Gastroesophageal sphincter (tissue), 4 donors: Measurements from ENCODE around the gene DISP2. TPM values are rescaled to one million over a fixed set of nuclear protein-coding genes. Genes with fewer than 3 reads are reported as not detected.

ENCODE experiments used
- ATAC-seq: fragments of 150-250 bp; one replicate; pipeline ENCODE4 v1.9.1; 2016; ENCODE audit warnings: mild to moderate bottlenecking, moderate library complexity
- H3K27ac ChIP-seq, 4 donors: fragments of 200-600 bp; sonication (generic) in 3 of 4; 1 replicate in 3 of 4; 2 replicates in 1 of 4; pipeline ENCODE4 v1.5.1; 2016 to 2019
- H3K27me3 ChIP-seq: fragments of 200-600 bp; sonication (generic); one replicate; pipeline ENCODE4 v1.5.1; 2019
- H3K36me3 ChIP-seq, 2 donors: fragments of 200-600 bp; sonication (generic); one replicate each; pipeline ENCODE4 v1.5.1; 2019; ENCODE audit warnings: control low read depth in 1 of 2
- H3K4me1 ChIP-seq, 3 donors: fragments of 200-600 bp; sonication (generic); 1 replicate in 2 of 3; 2 replicates in 1 of 3; pipeline ENCODE4 v1.5.1; 2016 to 2019; ENCODE audit warnings: control low read depth in 2 of 3
- H3K4me3 ChIP-seq, 2 donors: fragments of 200-600 bp; sonication (generic); one replicate each; pipeline ENCODE4 v1.5.1; 2019; ENCODE audit warnings: mild to moderate bottlenecking in 1 of 2, moderate library complexity in 1 of 2
- H3K9me3 ChIP-seq, 3 donors: fragments of 200-600 bp; sonication (generic); one replicate each; pipeline ENCODE4 v1.5.1; 2017 to 2019; ENCODE audit warnings: control low read depth in 2 of 3
- EP300 ChIP-seq: sonication (generic); formaldehyde crosslinking; IDR thresholded peaks from one replicate; pipeline ENCODE4 v1.6.1; 2017; ENCODE audit warnings: antibody characterized with exemption, mild to moderate bottlenecking
- POLR2A ChIP-seq, 2 donors: fragments of 450-650 bp; IDR thresholded peaks; one replicate each; pipeline ENCODE4 v1.6.1; 2017; ENCODE audit warnings: antibody characterized with exemption in 2 of 2, mild to moderate bottlenecking in 2 of 2, moderate library complexity in 1 of 2
- POLR2AphosphoS5 ChIP-seq: sonication (generic); formaldehyde crosslinking; IDR thresholded peaks from one replicate; pipeline ENCODE4 v1.6.1; 2017; ENCODE audit warnings: antibody characterized with exemption
- WGBS, 2 donors: methylation state at CpG; one replicate each; pipeline ENCODE4 v1.1.5; 2018; ENCODE audit warnings: low coverage in 1 of 2; 5-methylcytosine and 5-hydroxymethylcytosine counted together
- total RNA-seq, 4 donors: library from RNA; depleted of rRNA; stranded (reverse); fragments of >200 nt; gene quantifications; one replicate each; pipeline ENCODE4 v1.1.0, GENCODE V29; 2016
- TF ChIP-seq, protein P1 (sequence below), 4 experiments: fragments of 200-600 bp in 2 of 4; fragments of 450-650 bp in 2 of 4; sonication (generic) in 1 of 4; IDR thresholded peaks; one replicate each; pipeline ENCODE4 v1.5.1; 2017 to 2019; ENCODE audit warnings: antibody characterized with exemption in 4 of 4, mild to moderate bottlenecking in 2 of 4, moderate library complexity in 2 of 4

The DISP2 gene
- total RNA-seq, 4 donors from 2014 or later = 0.07 to 0.19 (median 0.15) TPM

- 84 to 92% methylated on average over 11 of the region's 11 CpGs for WGBS, 2 donors
- no peaks in the 10 kb centered on the region for H3K27me3 ChIP-seq
- H3K9me3 ChIP-seq = no peaks in the 10 kb centered on the region
- no peak overlapping the region for H3K27ac ChIP-seq
- no peak overlapping the region for H3K4me3 ChIP-seq
- ATAC-seq = no peak
- no peak for TF ChIP-seq POLR2A (IDR thresholded peaks at IDR 0.05)
- no peak for TF ChIP-seq POLR2AphosphoS5
- TF ChIP-seq, protein P1, sequence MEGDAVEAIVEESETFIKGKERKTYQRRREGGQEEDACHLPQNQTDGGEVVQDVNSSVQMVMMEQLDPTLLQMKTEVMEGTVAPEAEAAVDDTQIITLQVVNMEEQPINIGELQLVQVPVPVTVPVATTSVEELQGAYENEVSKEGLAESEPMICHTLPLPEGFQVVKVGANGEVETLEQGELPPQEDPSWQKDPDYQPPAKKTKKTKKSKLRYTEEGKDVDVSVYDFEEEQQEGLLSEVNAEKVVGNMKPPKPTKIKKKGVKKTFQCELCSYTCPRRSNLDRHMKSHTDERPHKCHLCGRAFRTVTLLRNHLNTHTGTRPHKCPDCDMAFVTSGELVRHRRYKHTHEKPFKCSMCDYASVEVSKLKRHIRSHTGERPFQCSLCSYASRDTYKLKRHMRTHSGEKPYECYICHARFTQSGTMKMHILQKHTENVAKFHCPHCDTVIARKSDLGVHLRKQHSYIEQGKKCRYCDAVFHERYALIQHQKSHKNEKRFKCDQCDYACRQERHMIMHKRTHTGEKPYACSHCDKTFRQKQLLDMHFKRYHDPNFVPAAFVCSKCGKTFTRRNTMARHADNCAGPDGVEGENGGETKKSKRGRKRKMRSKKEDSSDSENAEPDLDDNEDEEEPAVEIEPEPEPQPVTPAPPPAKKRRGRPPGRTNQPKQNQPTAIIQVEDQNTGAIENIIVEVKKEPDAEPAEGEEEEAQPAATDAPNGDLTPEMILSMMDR (IDR thresholded peaks at IDR 0.05) = no peak
- TF ChIP-seq EP300 = no peak
- H3K4me1 ChIP-seq = peaks cover 0 to 15% (median 5%) of the 10 kb centered on the region in 3 donors
- peaks cover 0 to 8% of the 10 kb centered on the region in 2 donors for H3K36me3 ChIP-seq
These were observed 24.0 kb downstream of the DISP2 start for GRCh38 chr15:40381818-40382529.

GRCh38 chr15:40382580-40383456 lies 24.8 kb downstream of the DISP2 start, which contains the start of gene KNSTRN:
Gene KNSTRN (plus strand): TSS chr15:40382721. CDS start chr15:40382836, 115 bp downstream.
- no peak for TF ChIP-seq EP300
- TF ChIP-seq POLR2A (IDR thresholded peaks at IDR 0.05) = peak in 1 of 2 donors; percentile 13
- TF ChIP-seq, protein P1 (IDR thresholded peaks at IDR 0.05) = no peak
- no peak for TF ChIP-seq POLR2AphosphoS5
- peak; percentile 97 for ATAC-seq
- 8 to 9% methylated on average over 10 to 17 of the region's 57 CpGs for WGBS, 2 donors
- H3K9me3 ChIP-seq = no peaks in the 10 kb centered on the region
- H3K27ac ChIP-seq = peak within 1 kb of the TSS in 2 of 4 donors; percentile 29 to 64
- peaks cover 0 to 15% (median 5%) of the 10 kb centered on the region in 3 donors for H3K4me1 ChIP-seq
- H3K36me3 ChIP-seq = peaks cover 0 to 17% of the 10 kb centered on the region in 2 donors
- H3K27me3 ChIP-seq = no peaks in the 10 kb centered on the region
- H3K4me3 ChIP-seq = peak within 1 kb of the TSS; percentile 72 to 87

DNA sequence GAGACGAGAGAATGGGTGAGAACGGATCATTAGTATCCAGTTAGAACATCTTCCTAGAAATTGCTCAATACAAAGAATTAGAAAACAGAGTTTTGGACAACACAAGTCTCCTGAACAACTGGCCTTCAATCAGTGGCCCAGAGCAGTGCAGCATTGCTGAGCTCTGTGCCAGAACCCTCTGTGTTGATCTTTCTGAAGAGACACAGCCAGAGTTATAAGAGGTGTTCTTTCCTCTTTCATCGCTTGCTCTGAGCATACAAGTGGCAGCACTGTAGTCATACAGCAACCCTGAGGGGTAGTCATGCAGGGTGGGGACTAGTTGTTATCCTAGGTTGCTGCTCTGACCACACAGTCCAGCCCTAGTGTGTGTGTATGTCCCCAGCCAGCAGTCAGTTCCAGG lies 28.5 kb downstream of the DISP2 start:
- ATAC-seq = no peak
- no peak overlapping the region for H3K27ac ChIP-seq
- peaks cover 0 to 43% of the 10 kb centered on the region in 2 donors for H3K36me3 ChIP-seq
- no peaks in the 10 kb centered on the region for H3K9me3 ChIP-seq
- TF ChIP-seq POLR2A (IDR thresholded peaks at IDR 0.05) = no peak
- TF ChIP-seq EP300 = no peak
- no peak for TF ChIP-seq POLR2AphosphoS5
- TF ChIP-seq, protein P1 (IDR thresholded peaks at IDR 0.05) = no peak
- H3K4me1 ChIP-seq = peaks cover 0 to 15% (median 5%) of the 10 kb centered on the region in 3 donors
- WGBS, 2 donors = 100% methylated on average over 1 to 2 of the region's 3 CpGs
- H3K4me3 ChIP-seq = no peak overlapping the region
- H3K27me3 ChIP-seq = no peaks in the 10 kb centered on the region

GRCh38 chr15:40388941-40389823 lies 31.2 kb downstream of the DISP2 start:
- no peak overlapping the region for H3K4me3 ChIP-seq
- WGBS, 2 donors = 87 to 90% methylated on average over 4 to 10 of the region's 13 CpGs
- peaks cover 0 to 70% of the 10 kb centered on the region in 2 donors for H3K36me3 ChIP-seq
- H3K27me3 ChIP-seq = no peaks in the 10 kb centered on the region
- peak; percentile 41 for ATAC-seq
- H3K27ac ChIP-seq = no peak overlapping the region
- no peaks in the 10 kb centered on the region for H3K9me3 ChIP-seq
- no peaks in the 10 kb centered on the region for H3K4me1 ChIP-seq
- TF ChIP-seq POLR2A (IDR thresholded peaks at IDR 0.05) (no peak), POLR2AphosphoS5 (no peak), EP300 (no peak)
- TF ChIP-seq, protein P1 (IDR thresholded peaks at IDR 0.05) = no peak
